Glomerular visceral epithelial cell (primary cell): ENCODE results near the gene TMEM154.

ENCODE experiments used
- DNase-seq: peaks from one replicate; pipeline ENCODE4 v3.0.0-alpha.2; 2016; ENCODE audit errors: extremely low spot score

TMEM154 gene

DNA sequence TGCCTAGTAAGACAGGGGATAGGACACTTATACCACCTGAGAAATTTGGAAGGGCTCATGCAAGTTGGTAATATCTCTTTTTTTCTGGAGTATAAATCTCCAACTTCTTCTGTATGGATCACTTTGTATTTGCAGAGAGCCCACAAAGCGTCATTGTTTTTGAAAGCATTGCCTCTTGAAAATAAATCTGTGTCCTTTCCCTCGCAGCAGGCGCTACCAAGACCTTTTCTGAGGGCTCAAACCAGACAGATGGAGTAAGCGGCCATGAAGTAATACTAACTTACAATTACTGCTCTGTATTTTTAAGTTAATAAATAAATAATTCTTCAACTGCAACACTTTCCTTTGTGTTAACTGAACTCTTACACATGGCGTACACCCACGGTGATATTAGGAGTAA is 87.9 kb downstream of the TMEM154 start:
- no peak for DNase-seq

DNA sequence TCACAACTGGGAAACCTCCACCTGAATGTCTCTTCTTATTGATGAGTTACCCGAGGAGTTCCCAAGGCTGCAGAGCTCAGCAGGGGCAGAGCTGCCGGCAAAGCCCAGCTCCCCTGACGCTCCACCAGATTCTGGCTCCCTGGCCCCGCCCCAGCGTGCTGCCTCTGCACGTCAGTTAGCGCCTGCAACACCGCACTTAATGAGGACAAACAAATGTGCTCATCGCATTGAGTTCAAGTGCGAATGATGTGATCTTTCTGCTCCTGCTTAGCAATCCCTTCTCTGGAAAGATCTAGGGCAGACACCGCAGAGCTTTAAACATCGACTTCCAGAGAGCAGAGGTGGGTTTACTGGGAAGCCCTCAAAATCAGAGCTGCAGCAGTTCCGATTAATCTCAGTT is 88.4 kb downstream of the TMEM154 start:
- peak; percentile 40 for DNase-seq

DNA sequence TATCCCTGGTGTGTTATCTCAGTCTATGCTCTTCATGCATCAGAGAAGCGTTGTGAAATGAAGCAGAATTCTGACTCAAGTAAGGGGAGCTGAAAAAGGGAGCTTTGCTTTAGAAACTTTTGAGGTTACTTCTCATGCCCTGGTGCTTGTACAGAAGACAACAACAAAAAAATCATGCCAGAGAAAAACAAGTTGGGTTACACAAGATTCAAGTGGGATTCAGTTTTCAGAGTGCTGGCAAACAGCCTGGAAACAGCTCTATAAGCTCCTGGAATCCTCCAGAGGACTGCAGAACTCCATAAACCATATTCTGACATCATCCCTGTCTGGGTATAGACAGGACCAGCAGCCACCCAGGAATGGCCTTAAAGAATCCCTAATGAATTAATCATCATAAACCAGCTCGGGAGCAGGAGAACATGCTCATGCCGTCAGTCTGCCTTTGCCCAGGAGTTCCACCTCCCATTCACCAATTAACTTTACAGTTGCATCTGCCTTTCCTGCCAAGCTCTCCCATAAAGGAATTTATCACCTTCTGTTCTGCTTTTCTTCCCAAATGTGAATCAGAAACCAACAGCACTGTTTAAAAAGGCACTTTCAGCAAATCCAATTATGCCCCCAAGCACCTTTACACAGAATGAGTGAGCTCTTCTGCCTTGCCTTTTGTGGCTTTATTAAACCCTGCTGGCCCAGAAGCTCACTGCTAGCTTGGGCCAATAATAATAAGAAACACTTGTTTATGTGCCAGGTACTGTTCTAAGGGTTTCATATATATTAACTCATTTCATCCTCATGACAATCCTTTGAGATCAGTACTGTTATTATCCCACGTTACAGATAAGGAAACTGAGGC is 89.4 kb downstream of the TMEM154 start:
- peak; percentile 88 for DNase-seq

DNA sequence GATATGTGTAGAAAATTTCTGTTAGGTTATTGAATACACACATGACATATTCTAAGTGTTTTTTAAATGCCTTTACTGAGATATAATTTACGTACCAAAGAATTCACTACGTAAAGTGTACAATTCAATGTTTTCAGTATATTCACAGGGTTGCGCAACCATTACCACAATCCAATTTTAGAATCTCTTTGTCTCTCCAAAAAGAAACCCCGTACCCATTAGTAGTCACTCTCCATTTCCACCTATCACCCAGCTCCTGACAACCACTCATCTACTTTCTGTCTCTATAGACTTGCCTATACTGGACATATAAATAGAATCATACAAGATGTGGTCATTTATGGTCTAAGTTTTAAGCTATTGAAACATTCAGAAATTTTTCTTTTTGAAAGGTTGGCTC is 90.9 kb downstream of the TMEM154 start:
- no peak for DNase-seq

DNA sequence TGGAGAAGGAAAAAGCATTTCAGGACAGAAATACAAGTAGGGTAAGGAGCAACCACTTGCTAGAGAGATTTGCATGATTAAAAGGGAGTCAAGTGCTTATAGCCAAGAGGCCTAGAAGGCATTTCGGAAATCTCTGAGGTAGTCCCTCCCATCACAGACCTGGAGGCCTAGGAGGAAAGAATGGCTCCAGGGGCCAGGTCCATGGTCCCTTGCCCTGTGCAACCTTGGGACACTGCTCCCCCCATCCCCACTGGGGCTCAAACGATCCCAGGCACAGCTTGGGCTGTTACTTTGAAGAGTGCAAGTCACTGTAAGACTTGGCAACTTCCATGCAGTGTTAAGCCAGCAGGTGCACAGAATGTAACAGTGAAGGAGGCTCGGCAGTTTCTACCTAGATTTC is 92.7 kb downstream of the TMEM154 start:
- DNase-seq: no peak

DNA sequence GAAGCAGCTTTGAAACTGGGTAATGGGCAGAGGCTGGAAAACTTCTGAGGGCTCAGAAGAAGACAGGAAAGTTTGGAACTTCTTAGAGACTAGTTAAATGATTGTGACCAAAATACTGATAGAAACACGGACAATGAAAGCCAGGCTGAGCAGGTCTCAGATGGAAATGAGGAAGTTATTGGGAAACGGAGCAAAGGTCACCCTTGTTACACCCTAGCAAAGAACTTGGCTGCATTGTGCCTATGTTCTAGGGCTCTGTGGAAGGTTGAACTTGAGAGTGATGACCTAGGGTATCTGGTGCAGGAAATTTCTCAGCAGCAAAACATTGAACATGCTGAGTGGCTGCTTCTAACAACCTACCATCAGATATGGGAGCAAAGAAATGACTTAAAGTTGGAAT is 93.1 kb downstream of the TMEM154 start:
- no peak for DNase-seq

DNA sequence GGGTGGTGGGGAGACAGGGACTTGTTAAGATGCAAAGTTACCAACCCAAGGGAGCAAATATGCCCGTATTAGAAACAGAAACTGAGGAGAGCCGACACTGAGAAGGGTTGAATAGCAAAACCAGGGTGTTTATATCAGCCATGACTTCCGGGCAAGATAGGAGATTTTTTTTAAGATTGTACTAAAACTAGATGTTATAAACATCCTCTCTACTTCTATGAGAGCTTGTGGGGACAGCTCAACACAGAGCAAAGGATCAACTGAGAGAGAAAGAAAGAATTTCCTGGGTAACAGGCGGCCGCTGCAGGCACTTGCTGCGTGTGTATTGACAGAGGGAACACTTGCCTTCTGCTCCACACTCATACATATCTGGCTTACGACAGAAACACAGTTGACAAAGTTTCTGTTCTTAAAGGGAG is 94.8 kb downstream of the TMEM154 start:
- no peak for DNase-seq

DNA sequence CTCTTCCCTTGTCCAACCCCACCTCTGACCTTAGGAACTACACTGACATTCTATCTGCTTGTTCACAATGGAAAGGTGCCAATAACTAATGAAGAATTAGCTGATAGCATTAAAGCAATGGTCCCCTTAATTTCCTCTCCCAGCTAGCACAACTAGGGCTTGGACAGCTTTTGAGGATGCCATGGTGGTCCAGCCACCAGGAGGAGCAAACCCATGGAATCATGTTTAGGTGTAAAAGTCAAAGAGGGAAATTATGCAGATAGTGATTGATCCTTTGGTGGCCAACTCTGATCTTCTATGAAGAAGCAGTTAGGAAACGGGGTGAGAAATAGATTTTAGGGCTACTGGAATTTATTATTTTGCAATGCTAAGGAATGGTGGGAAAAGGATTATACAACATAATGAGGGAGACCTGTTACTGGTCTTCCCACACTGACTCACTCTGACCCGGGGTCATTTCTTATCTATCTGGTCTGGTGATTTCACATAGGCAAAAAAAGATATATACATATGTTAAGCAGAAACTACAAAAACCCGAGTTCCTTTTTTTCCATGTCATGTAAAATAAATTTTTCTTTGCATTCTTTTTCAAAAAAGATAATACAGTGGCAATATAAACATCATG is 98.1 kb downstream of the TMEM154 start:
- DNase-seq: no peak

DNA sequence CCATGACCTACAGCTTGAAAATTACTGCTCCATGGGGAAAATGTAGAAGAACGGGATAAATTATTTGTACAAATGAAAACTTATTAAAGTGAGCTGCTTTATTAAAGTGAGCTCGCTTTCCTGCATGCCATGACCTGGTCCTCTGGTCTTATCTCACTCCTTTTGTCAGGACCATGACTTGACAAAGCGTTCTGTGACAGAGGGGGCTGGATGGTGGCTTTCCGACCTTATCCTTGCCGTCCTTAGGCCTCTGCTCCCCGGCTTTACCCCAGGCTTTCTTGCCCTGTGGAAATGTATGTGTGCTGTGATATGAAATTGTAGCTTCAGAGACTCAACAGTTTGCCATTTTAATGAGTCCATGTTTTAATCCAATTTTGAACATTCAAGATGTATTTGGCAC is 99.9 kb downstream of the TMEM154 start:
- no peak for DNase-seq

DNA sequence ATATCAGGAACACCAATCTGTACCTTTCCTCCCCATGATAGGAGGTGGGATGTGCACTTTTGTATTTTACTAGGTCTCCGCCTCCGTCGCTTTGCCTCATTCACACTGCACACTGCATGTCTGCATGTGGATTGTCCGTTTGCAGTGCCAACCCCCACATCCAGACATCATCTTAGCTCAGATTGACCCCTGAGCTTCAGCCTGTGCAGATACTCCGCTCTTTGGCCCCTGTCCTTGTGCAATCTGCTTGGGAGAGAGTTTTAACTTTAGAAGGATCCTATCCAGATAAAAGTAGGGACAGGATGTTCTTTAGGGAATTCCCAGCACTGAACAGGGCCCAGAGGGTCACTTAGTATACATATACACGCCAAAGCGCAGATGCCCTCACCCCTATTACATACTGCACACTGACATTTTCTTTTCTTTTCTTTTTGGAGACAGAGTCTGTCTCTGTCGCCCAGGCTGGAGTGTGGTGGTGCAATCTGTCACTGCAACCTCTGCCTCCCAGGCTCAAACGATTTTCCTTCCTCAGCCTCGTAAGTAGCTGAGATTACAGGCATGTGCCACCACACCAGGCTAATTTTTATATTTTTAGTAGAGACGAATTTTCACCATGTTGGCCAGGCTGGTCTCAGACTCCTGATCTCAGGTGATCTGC is 100.6 kb downstream of the TMEM154 start:
- no peak for DNase-seq

DNA sequence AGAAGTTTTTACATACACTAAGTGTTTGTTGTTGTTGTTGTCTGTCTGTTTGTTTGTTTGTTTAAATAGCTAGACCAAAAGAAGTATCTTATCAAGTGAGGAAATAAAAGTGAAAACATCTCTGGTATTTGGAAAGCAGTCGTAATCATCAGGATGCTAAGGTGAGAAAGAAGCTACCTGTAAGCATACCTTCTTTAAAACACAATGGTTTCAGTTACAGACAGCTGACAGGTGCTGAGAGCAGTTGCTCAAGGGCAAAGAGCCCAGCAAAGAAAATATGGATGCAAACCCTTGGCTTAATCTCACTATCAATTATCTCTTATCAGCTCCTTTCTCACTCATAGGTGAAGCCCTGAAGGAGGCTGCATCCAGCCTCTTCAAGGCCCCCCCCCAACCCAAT is 101.1 kb downstream of the TMEM154 start:
- no peak for DNase-seq

DNA sequence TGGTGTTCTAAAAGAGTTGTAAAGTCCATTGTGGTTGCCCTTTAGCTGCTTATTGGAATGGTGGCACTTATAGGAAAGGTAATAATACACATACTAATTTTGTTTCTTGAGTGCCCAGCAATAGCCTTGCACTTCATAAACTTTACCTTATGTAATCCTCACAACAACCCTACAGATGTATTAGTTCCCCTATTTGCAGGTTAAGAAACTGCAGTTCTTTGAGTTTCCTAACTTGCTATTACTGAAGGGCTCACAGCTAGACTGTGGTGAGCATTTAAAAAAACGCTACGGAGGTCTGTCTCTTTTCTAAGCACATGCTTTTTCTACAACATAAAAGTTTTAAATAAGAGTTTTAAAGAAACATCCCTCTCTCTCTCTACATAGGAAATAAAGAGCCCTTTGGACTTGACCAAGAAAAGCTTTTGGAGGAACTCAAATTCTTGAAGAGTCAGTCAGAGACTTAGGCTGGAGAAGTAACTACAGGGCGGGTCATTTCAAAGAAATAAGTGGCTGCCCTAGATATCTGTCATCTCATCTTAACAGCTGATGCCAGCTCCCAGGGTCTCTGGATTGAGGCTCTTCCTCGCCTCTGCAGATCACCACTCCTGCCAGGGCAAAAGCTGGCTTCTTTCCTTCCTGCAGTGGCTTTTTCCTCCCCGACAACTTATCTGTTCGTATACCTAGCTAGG is 101.9 kb downstream of the TMEM154 start:
- DNase-seq: no peak

DNA sequence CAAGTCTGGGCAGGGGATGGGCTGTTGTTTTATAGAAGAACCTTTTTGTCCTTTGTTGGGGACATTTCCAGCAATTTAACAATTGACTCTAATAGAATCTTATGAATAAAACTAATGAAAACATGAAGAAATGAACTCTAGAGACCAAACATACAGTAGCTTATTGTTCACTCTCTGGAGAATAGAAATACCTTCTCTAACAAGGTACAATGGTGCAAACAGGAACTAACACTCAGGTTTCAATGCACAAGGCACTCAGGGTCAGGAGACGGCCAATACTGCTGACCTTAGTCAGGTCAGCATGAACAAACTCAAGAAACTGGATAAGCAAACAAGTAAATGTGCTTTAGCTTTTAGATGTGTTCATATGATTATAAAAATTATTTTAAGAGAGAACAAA is 104.3 kb downstream of the TMEM154 start:
- no peak for DNase-seq

DNA sequence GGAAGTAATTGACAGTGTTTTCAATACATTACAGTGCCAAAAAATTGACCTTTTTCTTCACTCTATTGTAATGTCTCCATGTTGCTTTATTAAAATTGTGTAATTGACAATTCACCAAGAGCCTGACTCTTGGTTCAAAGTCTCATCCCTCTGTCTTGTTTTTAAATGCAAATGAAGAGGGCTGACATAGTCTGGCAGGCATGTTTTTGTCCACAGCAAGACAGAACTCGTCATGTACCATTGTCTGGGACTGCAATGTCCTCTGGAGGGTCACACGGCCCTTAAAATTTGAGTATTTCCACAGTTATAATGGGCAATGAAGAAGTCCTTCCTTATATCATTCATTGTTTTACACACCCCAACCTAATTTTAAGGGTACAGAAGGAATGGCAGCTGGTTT is 105.9 kb downstream of the TMEM154 start:
- no peak for DNase-seq

DNA sequence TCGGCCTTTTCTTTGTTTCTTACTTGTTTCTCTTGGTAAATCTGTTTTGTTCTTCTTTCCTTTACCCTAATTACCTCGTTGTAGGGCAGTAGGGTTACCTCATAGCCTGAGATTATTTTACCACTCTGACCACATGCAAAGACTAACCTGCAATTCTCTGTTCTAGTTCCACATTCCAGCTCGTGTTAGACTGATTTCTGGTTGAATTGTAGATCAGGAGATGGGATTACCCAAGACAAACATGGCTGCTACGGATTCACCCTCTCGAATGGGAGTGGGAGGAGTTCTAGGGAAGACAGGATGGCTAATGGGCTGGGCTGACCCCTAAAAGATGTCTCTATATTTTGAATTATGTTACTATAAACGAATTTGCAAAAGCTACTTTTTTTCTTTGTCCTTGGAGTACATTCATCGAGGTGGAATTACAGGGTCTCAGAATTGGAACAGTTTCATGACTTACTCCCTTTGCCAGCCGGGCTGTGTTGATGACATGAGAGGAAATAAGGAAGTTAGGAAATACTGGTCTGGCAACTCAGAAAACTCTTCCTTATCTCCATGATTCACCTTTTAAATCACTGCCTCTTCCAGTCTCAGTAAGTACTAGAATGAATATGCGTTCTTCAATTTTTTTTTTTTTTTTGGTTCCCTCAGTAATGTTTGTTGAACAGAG is 107.2 kb downstream of the TMEM154 start:
- DNase-seq: no peak

DNA sequence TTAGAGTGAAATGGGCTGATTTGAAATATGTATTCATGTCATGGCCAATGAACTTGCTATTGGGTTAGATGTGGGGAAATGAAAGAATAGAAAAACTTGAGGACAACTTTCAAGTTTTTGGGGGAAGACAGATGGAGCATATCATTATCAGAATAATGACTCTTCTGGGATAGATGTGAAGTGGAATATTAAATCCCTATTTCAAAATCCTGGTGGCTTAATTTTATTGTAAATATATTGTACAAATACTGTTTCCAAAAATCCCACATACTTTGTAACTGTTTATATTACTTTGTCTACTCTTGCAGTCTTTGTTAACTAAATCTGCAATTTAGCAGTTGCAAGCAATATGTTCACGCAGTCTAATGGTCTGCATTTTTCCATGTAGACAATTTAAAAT is 108.0 kb downstream of the TMEM154 start:
- DNase-seq: no peak

DNA sequence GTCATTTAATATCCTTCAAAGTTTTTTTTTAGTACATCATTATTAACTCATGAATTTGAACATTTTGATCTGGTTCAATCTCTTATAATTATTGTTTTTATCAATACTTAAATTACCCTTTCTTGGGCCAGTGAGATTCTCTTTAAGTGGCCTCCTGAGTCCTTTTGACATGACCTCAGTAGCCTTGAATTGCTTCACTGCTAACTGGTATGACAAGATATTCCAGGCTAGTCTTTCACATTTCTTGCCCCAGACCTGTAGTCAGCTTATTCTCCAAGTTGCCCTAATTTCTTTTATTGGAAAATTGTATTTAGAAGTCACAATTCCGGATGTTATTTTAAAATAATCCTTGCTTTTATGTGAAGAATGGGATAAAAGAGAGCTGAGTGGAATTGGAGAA is 108.5 kb downstream of the TMEM154 start:
- no peak for DNase-seq
